ENCODE results near the gene SLAMF8. TPM values are rescaled to one million over a fixed set of nuclear protein-coding genes. Genes with fewer than 3 reads are reported as not detected.

Gene SLAMF8
- total and polyA plus RNA-seq, 2 of the 8 experiments (the other 6 are each of a cell fraction or from before 2014, with no cell fraction given) = not detected

DNA sequence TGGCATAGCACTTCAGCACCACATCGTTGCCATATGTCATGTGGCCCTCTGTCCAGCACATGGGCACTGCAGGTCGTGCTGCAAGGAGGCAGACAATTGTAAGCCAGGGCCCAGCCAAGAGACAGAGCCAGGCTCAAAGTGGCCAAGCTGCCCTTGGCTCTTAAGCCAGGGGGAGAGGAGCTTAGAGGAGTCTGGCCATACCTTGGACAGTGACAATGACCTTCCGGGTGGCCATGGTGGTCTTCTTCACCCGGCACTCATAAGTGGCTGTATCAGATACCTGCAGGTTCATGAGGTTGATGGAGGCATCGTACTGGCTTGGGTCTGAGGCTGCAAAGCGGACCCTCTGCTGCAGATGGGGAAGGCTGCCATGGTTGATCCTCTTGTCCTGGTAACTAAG is 31.2 kb downstream of the SLAMF8 start (continued):
- TF ChIP-seq PHF8 (conservative IDR thresholded peaks at IDR 0.05; ENCODE audit: low read depth, low read length) (no peak), EP300 (IDR thresholded peaks at IDR 0.05; ENCODE audit: borderline replicate concordance in 1 of 2, low read depth in 2 of 2, low read length in 2 of 2) (no peak), POLR2AphosphoS5 (IDR thresholded peaks at IDR 0.05; ENCODE audit: low read depth, low read length) (no peak)
